SHP77 (cell line): Measurements from ENCODE around the gene SHF.
"Not testable (repeated sequence)": the region's sequence is repeated elsewhere in the genome, so short reads cannot be mapped to it uniquely, and the experiment has no call there.

Experiments
- DNase-seq, 2 experiments: peaks; one replicate each; lab custom pipeline; 2025; lab: John Stamatoyannopoulos, UW

The SHF gene

GRCh38 chr15:45187894-45188830 lies at the start of gene SHF:
TSS of gene SHF (minus strand) at chr15:45187966. CDS start at chr15:45187951, 15 bp downstream.
- peak; percentile 64 to 79 for DNase-seq

- not testable (repeated sequence) for DNase-seq
Measured at GRCh38 chr15:45236806-45237205, 49.0 kb upstream of the SHF start.

GRCh38 chr15:45234562-45235235 lies 46.9 kb upstream of the SHF start:
- no peak for DNase-seq

GRCh38 chr15:45231864-45232562 lies 44.2 kb upstream of the SHF start:
- no peak for DNase-seq

- DNase-seq = no peak
Measured at GRCh38 chr15:45231132-45231531, 43.4 kb upstream of the SHF start.

- DNase-seq = no peak
Measured at GRCh38 chr15:45230245-45230965, 42.6 kb upstream of the SHF start.

- DNase-seq = no peak
Measured at GRCh38 chr15:45228931-45229330, 41.2 kb upstream of the SHF start.

GRCh38 chr15:45225506-45226273 lies 37.9 kb upstream of the SHF start:
- no peak for DNase-seq

- no peak for DNase-seq
Measured at GRCh38 chr15:45224621-45225217, 37.0 kb upstream of the SHF start.

GRCh38 chr15:45221967-45222366 lies 34.2 kb upstream of the SHF start:
- no peak for DNase-seq

GRCh38 chr15:45221053-45221599 lies 33.4 kb upstream of the SHF start:
- DNase-seq = no peak

- DNase-seq = no peak
Measured at GRCh38 chr15:45212493-45212892, 24.7 kb upstream of the SHF start.

- peak; percentile 34 to 52 for DNase-seq
Measured at GRCh38 chr15:45205192-45205591, 17.4 kb upstream of the SHF start.

GRCh38 chr15:45203182-45203581 lies 15.4 kb upstream of the SHF start:
- DNase-seq = no peak

GRCh38 chr15:45201869-45202268 lies 14.1 kb upstream of the SHF start:
- DNase-seq = no peak

GRCh38 chr15:45201557-45201859 lies 13.7 kb upstream of the SHF start:
- no peak for DNase-seq

- peak; percentile 69 to 78 for DNase-seq
Measured at GRCh38 chr15:45200799-45201556, 13.2 kb upstream of the SHF start.

- DNase-seq = peak; percentile 89 to 95
Measured at GRCh38 chr15:45200001-45200798, 12.4 kb upstream of the SHF start.
